MM.1S (cell line): Measurements from ENCODE around the gene OSBP2.

ENCODE experiments used
- EZH2 ChIP-seq: fragments of 300-600 bp; sonication (generic); optimal IDR thresholded peaks from 2 replicates; pipeline ENCODE3; 2017; ENCODE audit warnings: low read depth, mild to moderate bottlenecking, antibody characterized with exemption, low read length, mixed read lengths
- EZH2phosphoT487 ChIP-seq: fragments of 300-600 bp; sonication (generic); IDR thresholded peaks from 2 replicates; pipeline ENCODE4 v1.6.1; 2018; ENCODE audit warnings: antibody characterized with exemption, low read length
- TF ChIP-seq, protein P1 (sequence below): fragments of 300-600 bp; sonication (generic); IDR thresholded peaks from 2 replicates; pipeline ENCODE4 v1.5.1; 2016; ENCODE audit warnings: antibody characterized with exemption, low read length, mixed read lengths

DNA sequence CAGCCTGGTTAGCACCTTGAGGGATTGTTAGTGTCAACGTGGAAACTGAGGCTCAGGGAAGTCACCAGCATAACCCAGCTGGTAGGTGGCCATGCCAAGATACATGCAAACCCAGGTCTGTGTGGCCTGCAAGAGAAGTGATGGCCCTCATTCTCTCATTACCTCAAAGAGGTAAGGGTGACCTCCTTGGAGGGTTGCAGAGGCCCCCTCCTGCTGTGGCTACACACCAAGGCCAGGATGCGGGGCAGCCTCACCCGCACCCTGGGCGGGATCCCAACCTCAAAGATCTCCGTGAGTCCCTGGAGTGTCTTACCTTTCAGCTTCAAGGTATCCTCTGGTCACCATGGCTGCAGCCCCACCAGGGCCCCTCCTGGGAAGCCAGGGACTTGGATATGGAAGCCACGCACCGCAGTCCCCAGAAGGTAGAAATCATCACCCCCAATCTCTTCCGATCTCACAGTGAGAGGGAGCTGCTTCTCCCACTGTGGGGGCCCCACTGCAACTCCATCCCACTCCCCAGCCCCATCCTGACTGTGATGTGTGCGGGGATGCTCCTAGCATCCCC lies 178.5 kb downstream of the OSBP2 start:
- TF ChIP-seq, protein P1, sequence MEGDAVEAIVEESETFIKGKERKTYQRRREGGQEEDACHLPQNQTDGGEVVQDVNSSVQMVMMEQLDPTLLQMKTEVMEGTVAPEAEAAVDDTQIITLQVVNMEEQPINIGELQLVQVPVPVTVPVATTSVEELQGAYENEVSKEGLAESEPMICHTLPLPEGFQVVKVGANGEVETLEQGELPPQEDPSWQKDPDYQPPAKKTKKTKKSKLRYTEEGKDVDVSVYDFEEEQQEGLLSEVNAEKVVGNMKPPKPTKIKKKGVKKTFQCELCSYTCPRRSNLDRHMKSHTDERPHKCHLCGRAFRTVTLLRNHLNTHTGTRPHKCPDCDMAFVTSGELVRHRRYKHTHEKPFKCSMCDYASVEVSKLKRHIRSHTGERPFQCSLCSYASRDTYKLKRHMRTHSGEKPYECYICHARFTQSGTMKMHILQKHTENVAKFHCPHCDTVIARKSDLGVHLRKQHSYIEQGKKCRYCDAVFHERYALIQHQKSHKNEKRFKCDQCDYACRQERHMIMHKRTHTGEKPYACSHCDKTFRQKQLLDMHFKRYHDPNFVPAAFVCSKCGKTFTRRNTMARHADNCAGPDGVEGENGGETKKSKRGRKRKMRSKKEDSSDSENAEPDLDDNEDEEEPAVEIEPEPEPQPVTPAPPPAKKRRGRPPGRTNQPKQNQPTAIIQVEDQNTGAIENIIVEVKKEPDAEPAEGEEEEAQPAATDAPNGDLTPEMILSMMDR: no peak
- TF ChIP-seq EZH2 (no peak), EZH2phosphoT487 (no peak)
